NCI-H1436 (cell line): ENCODE measurements around the gene DDAH1.

Source experiments
- DNase-seq: peaks from one replicate; lab custom pipeline; 2025; lab: John Stamatoyannopoulos, UW

The DDAH1 gene

DNA sequence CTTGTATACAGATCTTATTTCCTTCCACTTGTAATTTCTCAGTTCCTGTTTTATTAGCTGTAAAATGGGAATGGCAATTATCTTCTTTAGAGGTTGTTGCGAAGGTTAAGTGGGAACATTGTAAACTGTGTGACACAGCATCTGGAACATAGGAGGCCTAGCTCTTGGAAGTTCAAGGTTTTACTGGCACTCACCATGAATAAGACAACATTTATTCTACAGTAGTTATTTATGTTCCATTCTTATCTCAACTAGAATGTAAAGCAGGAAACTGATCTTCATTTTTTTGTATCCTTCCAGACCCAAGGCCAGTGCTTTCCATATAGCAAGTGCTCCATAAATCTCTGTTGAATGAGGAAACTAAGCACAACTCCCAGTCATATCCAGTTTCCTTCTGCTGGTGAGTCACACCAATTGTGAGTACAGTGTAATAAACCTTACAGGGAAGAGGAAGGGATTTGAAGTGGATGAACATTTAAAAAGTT lies 189.9 kb downstream of the DDAH1 start:
- no peak for DNase-seq

DNA sequence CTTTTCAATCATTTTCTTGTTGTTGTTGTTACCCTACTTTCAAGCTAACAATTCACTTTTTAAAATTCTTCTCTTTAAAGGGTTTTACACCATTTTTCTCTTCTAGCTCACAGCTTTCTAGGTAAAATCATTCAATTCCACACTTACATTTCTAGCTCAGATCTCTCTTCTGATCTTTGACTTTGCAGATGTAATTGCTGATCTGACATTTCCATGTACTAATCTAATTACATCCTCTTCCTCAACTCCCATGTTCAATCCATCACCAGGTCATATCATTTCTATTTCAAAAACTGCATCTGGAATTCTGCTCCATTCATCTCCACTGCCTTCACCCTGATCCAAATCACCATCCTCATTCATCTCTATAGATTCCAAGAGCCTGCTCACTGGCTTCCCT lies 191.6 kb downstream of the DDAH1 start:
- DNase-seq = no peak

DNA sequence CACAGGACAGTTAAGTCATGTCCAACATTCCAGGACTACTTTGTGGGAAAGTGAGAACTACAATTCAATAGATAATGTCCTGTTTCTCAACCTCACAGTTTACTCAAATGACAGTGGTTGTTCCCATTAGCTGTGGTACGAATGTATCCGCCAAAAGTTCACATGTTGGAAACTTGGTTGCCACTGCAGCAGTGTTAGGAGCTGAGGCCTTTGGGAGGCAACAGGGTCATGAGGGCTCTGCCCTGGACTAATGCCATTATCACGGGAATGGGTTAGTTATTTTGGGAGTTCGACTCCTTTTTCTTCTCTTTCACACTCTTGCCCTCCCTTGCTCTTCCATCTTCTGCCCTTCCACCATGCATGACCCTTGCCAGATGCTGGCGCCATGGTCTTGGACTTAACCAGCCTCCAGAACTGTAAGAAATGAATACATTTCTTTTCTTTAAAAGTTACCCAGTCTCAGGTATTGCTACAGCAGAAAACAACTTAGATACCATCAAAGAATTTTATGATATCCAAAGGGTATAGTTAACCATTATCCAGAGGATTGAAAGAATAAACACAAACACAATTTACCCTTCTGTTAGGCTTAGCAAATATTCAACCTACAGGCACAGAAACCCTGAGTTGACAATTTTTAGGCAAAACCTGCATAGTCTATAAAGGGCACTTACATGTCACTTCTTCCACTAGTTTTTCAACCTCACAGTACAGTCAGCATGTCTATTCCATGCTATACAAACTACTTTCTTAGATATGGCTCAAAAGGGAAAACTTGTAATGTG lies 196.0 kb downstream of the DDAH1 start:
- DNase-seq = no peak
